Mesendoderm (in vitro differentiated cells): ENCODE results near the gene ZNF385D.

Source experiments
- DNase-seq: peaks from one replicate; pipeline ENCODE4 v3.0.0; 2013
- H2AK5ac ChIP-seq: 2 replicates; pipeline ENCODE4 v1.6.1; 2013; ENCODE audit warnings: low read length, inconsistent platforms
- H2BK120ac ChIP-seq: 2 replicates; pipeline ENCODE4 v1.6.1; 2013; ENCODE audit warnings: low read depth, mild to moderate bottlenecking, low read length, moderate library complexity, mixed read lengths
- H2BK15ac ChIP-seq: replicated peaks from 2 replicates; pipeline ENCODE4 v1.6.1; 2013; ENCODE audit warnings: low read depth, mild to moderate bottlenecking, moderate library complexity
- H2BK5ac ChIP-seq: 2 replicates; pipeline ENCODE4 v1.6.1; 2013; ENCODE audit warnings: low read length, inconsistent platforms
- H3K18ac ChIP-seq: 2 replicates; pipeline ENCODE4 v1.6.1; 2013; ENCODE audit warnings: mild to moderate bottlenecking, low read length, mixed read lengths
- H3K23ac ChIP-seq: one replicate; pipeline ENCODE4 v1.6.1; 2013; ENCODE audit warnings: low read length
- H3K27ac ChIP-seq: 2 replicates; pipeline ENCODE4 v1.5.1; 2013; ENCODE audit warnings: low read depth, mild to moderate bottlenecking, inconsistent platforms, low read length, moderate library complexity
- H3K27me3 ChIP-seq: 2 replicates; pipeline ENCODE4 v1.6.1; 2013; ENCODE audit warnings: low read length, control low read depth, mild to moderate bottlenecking, inconsistent platforms; ENCODE audit not compliant: insufficient read depth, poor library complexity
- H3K36me3 ChIP-seq: 2 replicates; pipeline ENCODE4 v1.6.1; 2013; ENCODE audit warnings: low read length, inconsistent platforms; ENCODE audit not compliant: control insufficient read depth, insufficient read depth
- H3K4ac ChIP-seq: one replicate; pipeline ENCODE4 v1.6.1; 2013; ENCODE audit warnings: low read depth, mild to moderate bottlenecking, low read length, moderate library complexity
- H3K4me1 ChIP-seq: 2 replicates; pipeline ENCODE4 v1.6.1; 2013; ENCODE audit warnings: low read depth, low read length, inconsistent platforms; ENCODE audit not compliant: control insufficient read depth
- H3K4me2 ChIP-seq: 2 replicates; pipeline ENCODE4 v1.6.1; 2013; ENCODE audit warnings: low read length
- H3K4me3 ChIP-seq: 2 replicates; pipeline ENCODE4 v1.5.1; 2013; ENCODE audit warnings: mild to moderate bottlenecking, low read length
- H3K56ac ChIP-seq: one replicate; pipeline ENCODE4 v1.6.1; 2013; ENCODE audit warnings: low read length
- H3K79me1 ChIP-seq: 2 replicates; pipeline ENCODE4 v1.6.1; 2013; ENCODE audit warnings: low read length, inconsistent platforms
- H3K79me2 ChIP-seq: 2 replicates; pipeline ENCODE4 v1.6.1; 2013; ENCODE audit warnings: mild to moderate bottlenecking, low read length; ENCODE audit not compliant: control insufficient read depth, insufficient read depth
- H3K9ac ChIP-seq: 2 replicates; pipeline ENCODE4 v1.6.1; 2013; ENCODE audit warnings: low read length, inconsistent platforms
- H4K5ac ChIP-seq: one replicate; pipeline ENCODE4 v1.6.1; 2013; ENCODE audit warnings: low read length
- H4K8ac ChIP-seq: one replicate; pipeline ENCODE4 v1.6.1; 2013; ENCODE audit warnings: low read depth, mild to moderate bottlenecking, control low read depth, low read length, moderate library complexity
- WGBS: extraction: QIAGEN DNeasy Blood & Tissue Kit; methylation state at CpG from one replicate; pipeline ENCODE4 v1.1.7; 2013; ENCODE audit warnings: low lambda C conversion rate, missing lambda C conversion rate; ENCODE audit not compliant: insufficient coverage; ENCODE audit errors: extremely low coverage; 5-methylcytosine and 5-hydroxymethylcytosine counted together

ZNF385D gene

DNA sequence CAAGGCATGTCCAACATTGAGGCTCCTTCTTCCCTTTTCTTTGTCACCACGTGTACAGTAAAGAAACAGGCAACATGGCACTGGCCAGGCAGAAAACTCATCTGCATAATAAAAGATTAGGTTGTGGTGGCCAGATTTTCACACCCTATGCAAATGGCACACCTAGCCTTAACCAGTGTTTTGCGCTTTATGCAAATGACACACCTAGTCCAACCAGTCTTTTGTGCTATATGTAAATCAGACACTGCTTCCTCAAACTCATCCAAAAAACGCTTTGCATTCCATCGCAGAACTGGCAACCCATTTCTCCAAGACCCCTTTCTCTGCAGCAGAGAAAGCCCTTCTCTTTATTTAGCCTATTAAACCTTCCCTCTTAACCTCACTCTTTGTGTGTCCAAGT lies 109.1 kb downstream of the ZNF385D start:
- Histone ChIP-seq H3K4me2 (no peak overlapping the region), H2BK5ac (no peak overlapping the region), H3K56ac (no peak overlapping the region), H4K5ac (no peak overlapping the region), H3K9ac (no peak overlapping the region), H3K23ac (no peak overlapping the region), H3K27me3 (no peaks in the 10 kb centered on the region), H3K27ac (no peak overlapping the region), H2AK5ac (no peak overlapping the region), H3K79me1 (no peaks in the 10 kb centered on the region), H3K4me1 (peaks cover 3% of the 10 kb centered on the region), H3K4me3 (no peak overlapping the region), H4K8ac (no peak overlapping the region), H3K36me3 (no peaks in the 10 kb centered on the region), H3K79me2 (no peaks in the 10 kb centered on the region), H2BK15ac (no peak overlapping the region), H3K4ac (no peak overlapping the region), H3K18ac (no peak overlapping the region), H2BK120ac (no peak overlapping the region)
- DNase-seq, result no peak
- no CpG with 5 or more reads among the region's 4 CpGs for WGBS

DNA sequence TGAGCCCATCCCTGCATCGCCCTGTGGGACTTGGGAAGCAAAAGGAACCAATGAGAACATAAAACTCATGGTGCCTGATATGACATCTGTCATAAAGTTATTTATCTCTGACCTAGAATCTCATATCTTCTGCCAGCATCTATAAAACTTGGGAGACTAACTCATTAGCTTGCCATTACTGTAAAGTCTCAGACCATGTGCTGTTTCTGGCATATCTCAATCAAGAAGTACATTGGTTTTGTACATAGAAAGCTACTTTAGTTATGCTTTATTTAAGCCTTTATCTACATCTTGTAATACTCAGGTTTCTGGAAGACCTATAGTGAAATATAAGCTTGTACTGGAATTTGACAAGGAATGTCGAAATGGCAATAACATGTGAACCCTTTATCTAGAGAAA lies 112.5 kb downstream of the ZNF385D start:
- no peaks in the 10 kb centered on the region for H3K27me3 ChIP-seq
- H3K18ac ChIP-seq, result no peak overlapping the region
- H4K5ac ChIP-seq, result no peak overlapping the region
- H3K79me2 ChIP-seq, result no peaks in the 10 kb centered on the region
- H3K23ac ChIP-seq, result no peak overlapping the region
- H2BK5ac ChIP-seq, result no peak overlapping the region
- no peak overlapping the region for H3K9ac ChIP-seq
- no peaks in the 10 kb centered on the region for H3K79me1 ChIP-seq
- no peaks in the 10 kb centered on the region for H3K36me3 ChIP-seq
- H3K4me2 ChIP-seq, result no peak overlapping the region
- H2AK5ac ChIP-seq, result no peak overlapping the region
- no peak overlapping the region for H2BK120ac ChIP-seq
- no peak overlapping the region for H2BK15ac ChIP-seq
- no peak for DNase-seq
- no peak overlapping the region for H3K56ac ChIP-seq
- H3K27ac ChIP-seq, result no peak overlapping the region
- no peaks in the 10 kb centered on the region for H3K4me1 ChIP-seq
- H4K8ac ChIP-seq, result no peak overlapping the region
- no peak overlapping the region for H3K4ac ChIP-seq
- H3K4me3 ChIP-seq, result no peak overlapping the region
- WGBS, result no CpG with 5 or more reads among the region's 2 CpGs

DNA sequence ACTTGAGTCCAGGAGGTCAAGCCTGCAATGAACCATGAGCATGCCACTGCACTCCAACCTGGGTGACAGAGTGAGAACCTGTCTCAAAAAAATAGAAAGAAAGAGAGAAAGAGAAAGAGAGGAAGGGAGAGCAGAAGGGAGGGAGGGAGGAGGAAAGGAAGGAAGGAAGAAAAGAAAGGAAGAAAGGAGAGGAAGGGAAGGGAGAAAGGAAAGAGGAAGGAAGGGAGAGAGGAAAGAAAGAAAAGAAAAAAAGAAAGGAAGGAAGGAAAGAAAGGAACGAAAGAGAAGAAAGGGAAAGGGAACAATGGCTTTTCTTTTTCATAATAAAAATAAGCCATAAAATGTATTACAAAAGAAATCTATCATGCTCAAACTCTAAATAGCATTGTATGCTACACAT lies 116.9 kb downstream of the ZNF385D start:
- WGBS, result no CpG with 5 or more reads among the region's 1 CpG
- no peak overlapping the region for H2BK5ac ChIP-seq

DNA sequence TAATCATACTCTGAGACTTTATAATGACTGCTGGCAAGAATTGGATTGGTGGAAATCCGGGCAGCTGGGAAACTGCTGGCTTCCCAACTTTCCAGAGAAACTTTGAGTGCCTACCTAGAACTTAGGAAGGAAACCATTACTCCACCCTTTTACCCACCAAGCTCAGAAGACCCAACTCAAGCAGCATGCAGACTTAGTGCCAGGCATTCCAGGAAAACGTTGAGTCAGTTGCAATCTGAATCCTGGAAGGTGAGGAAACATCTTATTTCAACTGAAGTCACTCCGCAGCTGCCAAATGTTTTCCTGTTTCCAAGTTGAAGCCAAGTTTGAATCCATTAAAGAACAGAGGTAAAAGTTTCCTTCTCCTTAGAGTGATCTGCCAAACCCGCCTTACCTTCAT lies 126.5 kb downstream of the ZNF385D start:
- no peak overlapping the region for H2BK5ac ChIP-seq
- no peaks in the 10 kb centered on the region for H3K27me3 ChIP-seq
- H3K4me2 ChIP-seq, result no peak overlapping the region
- no peaks in the 10 kb centered on the region for H3K4me1 ChIP-seq
- H4K8ac ChIP-seq, result no peak overlapping the region
- no peak overlapping the region for H3K4me3 ChIP-seq
- no peak overlapping the region for H2AK5ac ChIP-seq
- WGBS, result no CpG with 5 or more reads among the region's 4 CpGs
- no peak overlapping the region for H3K4ac ChIP-seq
- no peak overlapping the region for H3K23ac ChIP-seq
- no peaks in the 10 kb centered on the region for H3K79me2 ChIP-seq
- no peak overlapping the region for H3K18ac ChIP-seq
- H3K56ac ChIP-seq, result no peak overlapping the region
- H3K36me3 ChIP-seq, result no peaks in the 10 kb centered on the region
- DNase-seq, result no peak
- H2BK120ac ChIP-seq, result no peak overlapping the region
- no peak overlapping the region for H3K9ac ChIP-seq
- H3K79me1 ChIP-seq, result no peaks in the 10 kb centered on the region
- H2BK15ac ChIP-seq, result no peak overlapping the region
- H3K27ac ChIP-seq, result no peak overlapping the region
- no peak overlapping the region for H4K5ac ChIP-seq

More for the DNA sequence above, 116.9 kb downstream of the ZNF385D start:
- H3K27me3 ChIP-seq, result no peaks in the 10 kb centered on the region
- H3K4me1 ChIP-seq, result no peaks in the 10 kb centered on the region
- no peak overlapping the region for H2BK15ac ChIP-seq
- no peaks in the 10 kb centered on the region for H3K36me3 ChIP-seq
- no peak overlapping the region for H3K4me3 ChIP-seq
- no peak overlapping the region for H2BK120ac ChIP-seq
- H3K56ac ChIP-seq, result no peak overlapping the region
- H3K4me2 ChIP-seq, result no peak overlapping the region
- no peaks in the 10 kb centered on the region for H3K79me1 ChIP-seq
- no peaks in the 10 kb centered on the region for H3K79me2 ChIP-seq
- no peak overlapping the region for H3K23ac ChIP-seq
- H3K27ac ChIP-seq, result no peak overlapping the region
- H3K9ac ChIP-seq, result no peak overlapping the region
- H3K18ac ChIP-seq, result no peak overlapping the region
- H4K8ac ChIP-seq, result no peak overlapping the region
- H2AK5ac ChIP-seq, result no peak overlapping the region
- no peak overlapping the region for H3K4ac ChIP-seq
- no peak overlapping the region for H4K5ac ChIP-seq
- no peak for DNase-seq

DNA sequence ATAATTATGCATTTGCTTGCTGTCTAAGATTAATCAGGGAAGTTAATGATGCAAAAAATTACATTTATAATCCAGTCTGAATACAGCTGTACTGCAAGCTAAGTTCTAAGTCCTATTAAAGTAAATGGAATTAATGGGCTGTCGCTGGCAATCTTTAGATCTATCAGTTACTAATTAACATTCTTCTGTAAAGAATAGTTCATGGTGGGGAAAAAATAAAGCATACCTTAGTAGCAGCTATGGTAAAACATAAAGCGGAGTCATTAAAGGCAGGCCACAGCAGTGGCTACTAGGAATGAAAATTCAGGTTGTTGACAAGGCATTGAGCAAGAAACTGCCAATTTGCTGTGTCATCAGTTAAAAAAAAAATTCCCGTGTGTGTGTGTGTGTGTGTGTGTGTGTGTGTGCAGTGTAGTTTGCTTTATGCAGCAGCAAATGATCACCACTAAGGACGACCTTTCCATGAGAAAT lies 129.8 kb downstream of the ZNF385D start:
- H3K79me1 ChIP-seq, result no peaks in the 10 kb centered on the region
- no peaks in the 10 kb centered on the region for H3K27me3 ChIP-seq
- H3K23ac ChIP-seq, result no peak overlapping the region
- no peak overlapping the region for H3K9ac ChIP-seq
- H3K18ac ChIP-seq, result no peak overlapping the region
- no CpG with 5 or more reads among the region's 4 CpGs for WGBS
- no peaks in the 10 kb centered on the region for H3K36me3 ChIP-seq
- H2BK120ac ChIP-seq, result no peak overlapping the region
- no peaks in the 10 kb centered on the region for H3K79me2 ChIP-seq
- H3K56ac ChIP-seq, result no peak overlapping the region
- no peak overlapping the region for H3K27ac ChIP-seq
- no peak overlapping the region for H2AK5ac ChIP-seq
- H3K4me2 ChIP-seq, result no peak overlapping the region
- H3K4ac ChIP-seq, result no peak overlapping the region
- no peak overlapping the region for H2BK5ac ChIP-seq
- no peaks in the 10 kb centered on the region for H3K4me1 ChIP-seq
- no peak overlapping the region for H4K8ac ChIP-seq
- no peak overlapping the region for H2BK15ac ChIP-seq
- H4K5ac ChIP-seq, result no peak overlapping the region
- peak; percentile 39 for DNase-seq
- no peak overlapping the region for H3K4me3 ChIP-seq

DNA sequence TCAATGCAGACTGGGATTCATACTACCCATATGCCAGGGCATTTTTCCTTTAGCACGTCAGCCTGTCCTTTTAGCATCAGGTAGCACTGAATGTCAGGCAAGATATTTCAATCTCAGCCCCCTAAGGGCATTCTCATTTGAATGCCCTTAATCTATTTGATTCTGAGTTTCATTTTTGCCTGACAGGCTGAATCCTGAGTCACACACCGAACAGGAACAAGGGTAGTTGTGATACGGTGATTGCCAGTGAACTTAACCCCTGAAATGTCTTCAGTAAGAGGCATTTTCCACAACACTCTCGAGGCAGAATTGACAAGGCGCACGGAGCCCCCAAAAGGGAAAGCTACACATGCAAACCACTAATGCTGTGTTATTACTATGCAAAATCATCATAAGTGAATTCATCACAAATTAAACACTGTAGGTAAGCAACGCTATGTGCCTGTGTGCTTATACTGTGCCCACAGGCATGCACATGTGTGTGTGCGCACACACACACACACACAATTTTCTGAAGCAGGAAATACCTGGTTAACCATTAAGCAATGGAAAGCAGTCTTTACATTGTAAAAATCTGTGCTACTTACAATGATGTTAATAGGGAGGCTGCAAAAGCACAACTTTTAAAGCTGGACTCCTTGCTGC lies 130.4 kb downstream of the ZNF385D start:
- no peaks in the 10 kb centered on the region for H3K79me1 ChIP-seq
- H3K4me3 ChIP-seq, result no peak overlapping the region
- no peak overlapping the region for H2BK15ac ChIP-seq
- H3K27ac ChIP-seq, result no peak overlapping the region
- H3K27me3 ChIP-seq, result no peaks in the 10 kb centered on the region
- no peak overlapping the region for H3K18ac ChIP-seq
- H3K4me1 ChIP-seq, result no peaks in the 10 kb centered on the region
- DNase-seq, result no peak
- no peak overlapping the region for H3K4ac ChIP-seq
- H2BK120ac ChIP-seq, result no peak overlapping the region
- no peak overlapping the region for H2AK5ac ChIP-seq
- no peak overlapping the region for H3K56ac ChIP-seq
- no CpG with 5 or more reads among the region's 8 CpGs for WGBS
- H3K36me3 ChIP-seq, result no peaks in the 10 kb centered on the region
- no peak overlapping the region for H3K23ac ChIP-seq
- no peaks in the 10 kb centered on the region for H3K79me2 ChIP-seq
- H2BK5ac ChIP-seq, result no peak overlapping the region
- H4K8ac ChIP-seq, result no peak overlapping the region
- no peak overlapping the region for H3K4me2 ChIP-seq
- no peak overlapping the region for H3K9ac ChIP-seq
- H4K5ac ChIP-seq, result no peak overlapping the region
